ENCODE measurements around the gene RAB12.

- no peak for TF ChIP-seq POLR2A (IDR thresholded peaks at IDR 0.05)
- TF ChIP-seq, protein P1, sequence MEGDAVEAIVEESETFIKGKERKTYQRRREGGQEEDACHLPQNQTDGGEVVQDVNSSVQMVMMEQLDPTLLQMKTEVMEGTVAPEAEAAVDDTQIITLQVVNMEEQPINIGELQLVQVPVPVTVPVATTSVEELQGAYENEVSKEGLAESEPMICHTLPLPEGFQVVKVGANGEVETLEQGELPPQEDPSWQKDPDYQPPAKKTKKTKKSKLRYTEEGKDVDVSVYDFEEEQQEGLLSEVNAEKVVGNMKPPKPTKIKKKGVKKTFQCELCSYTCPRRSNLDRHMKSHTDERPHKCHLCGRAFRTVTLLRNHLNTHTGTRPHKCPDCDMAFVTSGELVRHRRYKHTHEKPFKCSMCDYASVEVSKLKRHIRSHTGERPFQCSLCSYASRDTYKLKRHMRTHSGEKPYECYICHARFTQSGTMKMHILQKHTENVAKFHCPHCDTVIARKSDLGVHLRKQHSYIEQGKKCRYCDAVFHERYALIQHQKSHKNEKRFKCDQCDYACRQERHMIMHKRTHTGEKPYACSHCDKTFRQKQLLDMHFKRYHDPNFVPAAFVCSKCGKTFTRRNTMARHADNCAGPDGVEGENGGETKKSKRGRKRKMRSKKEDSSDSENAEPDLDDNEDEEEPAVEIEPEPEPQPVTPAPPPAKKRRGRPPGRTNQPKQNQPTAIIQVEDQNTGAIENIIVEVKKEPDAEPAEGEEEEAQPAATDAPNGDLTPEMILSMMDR (IDR thresholded peaks at IDR 0.05), result no peak
Measured at GRCh38 chr18:8686611-8687010, 77.4 kb downstream of the RAB12 start.
